ENCODE results near the gene MSANTD1. TPM values are rescaled to one million over a fixed set of nuclear protein-coding genes. Genes with fewer than 3 reads are reported as not detected.

The MSANTD1 gene
- total RNA-seq, 2 experiments from 2014 or later = 1.3 to 1.4 TPM

DNA sequence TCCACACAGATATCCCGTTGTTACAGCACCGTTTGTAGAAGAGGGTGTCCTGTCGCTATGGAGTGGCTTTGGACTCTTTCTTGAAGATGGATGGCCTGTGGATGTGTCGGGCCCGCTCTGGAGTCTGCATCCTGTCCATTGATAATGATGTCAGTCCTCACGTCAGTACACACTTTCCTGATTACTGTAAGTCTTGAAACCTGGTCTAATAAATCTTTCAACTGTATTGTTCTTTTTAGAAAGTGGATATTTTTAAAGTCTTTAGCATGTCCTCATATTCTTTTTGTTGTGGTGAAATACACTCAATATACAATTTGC lies 14.9 kb downstream of the MSANTD1 start:
- Mint-ChIP-seq H3K4me3 (no peak overlapping the region), H3K27ac (no peak overlapping the region), H3K4me1 (no peaks in the 10 kb centered on the region), H3K27me3 (no peaks in the 10 kb centered on the region), H3K9me3 (no peaks in the 10 kb centered on the region), H3K36me3 (no peaks in the 10 kb centered on the region)
- DNase-seq (no peak), ATAC-seq (ENCODE audit: low read depth) (no peak)
- POLR2A ChIA-PET = no interaction called here

DNA sequence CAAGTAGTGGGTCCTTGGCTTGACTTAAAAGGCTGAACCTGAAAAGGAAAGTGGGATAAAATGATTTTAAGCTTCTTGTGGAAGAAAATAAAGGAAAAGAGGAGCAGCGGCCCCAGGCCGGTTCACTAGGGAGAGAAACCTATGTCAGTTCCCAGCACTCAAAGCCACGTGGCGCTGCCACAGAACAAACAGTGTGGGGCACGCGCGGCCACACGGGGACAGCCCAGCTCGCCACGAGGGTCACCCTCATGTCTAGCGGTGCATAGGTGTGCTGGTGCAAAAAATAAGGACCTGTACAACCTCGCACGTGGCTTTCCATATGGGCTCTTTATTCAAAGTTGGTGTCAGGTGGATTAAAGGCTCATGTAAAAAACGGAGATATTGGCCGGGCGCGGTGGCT lies 17.1 kb downstream of the MSANTD1 start:
- Mint-ChIP-seq H3K27me3 (no peaks in the 10 kb centered on the region), H3K27ac (no peak overlapping the region), H3K4me3 (no peak overlapping the region), H3K9me3 (no peaks in the 10 kb centered on the region), H3K36me3 (no peaks in the 10 kb centered on the region), H3K4me1 (no peaks in the 10 kb centered on the region)
- ATAC-seq (ENCODE audit: low read depth) = no peak
- POLR2A ChIA-PET = no interaction called here
- no peak for DNase-seq

DNA sequence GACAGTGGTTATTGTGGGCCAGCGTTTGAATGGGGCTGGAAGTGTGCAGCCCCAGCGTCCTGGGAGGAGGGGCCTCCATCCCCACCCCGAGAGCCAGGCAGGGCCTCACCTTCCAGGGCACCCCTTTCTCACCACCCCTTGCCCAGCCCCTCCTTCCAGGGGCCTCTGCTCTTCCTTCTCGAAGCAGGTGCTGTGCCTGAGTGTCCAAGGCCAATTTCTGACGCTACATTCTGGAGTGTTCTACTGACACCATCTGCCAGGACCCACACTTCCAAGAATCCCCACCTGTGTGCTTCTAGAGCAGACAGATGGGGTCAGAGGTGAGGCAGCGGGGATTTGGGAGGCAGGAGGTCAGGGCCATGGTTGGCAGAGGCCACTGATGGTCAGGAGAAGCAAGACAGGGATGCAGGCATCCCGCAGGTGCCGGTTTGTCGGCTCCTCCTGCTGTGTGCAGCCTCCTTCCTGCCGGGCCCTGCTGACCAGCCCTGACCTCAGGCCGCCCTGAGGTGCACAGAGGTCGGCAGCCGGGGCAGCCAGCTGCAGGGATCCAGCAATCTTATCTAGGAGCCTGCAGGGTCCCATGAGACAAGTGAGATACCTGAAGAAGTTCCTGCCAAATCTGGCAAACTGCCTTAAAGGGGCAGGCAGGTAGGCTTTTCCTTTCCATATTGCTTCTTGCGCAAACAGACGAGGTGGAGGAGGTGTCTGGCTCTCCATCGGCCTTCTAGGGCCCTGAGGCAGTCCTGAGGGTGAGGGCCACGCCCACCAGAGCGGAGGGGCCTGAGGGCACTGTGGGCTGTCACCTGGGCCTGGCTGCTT lies 18.8 kb downstream of the MSANTD1 start:
- Mint-ChIP-seq H3K4me3 (no peak overlapping the region), H3K27ac (no peak overlapping the region), H3K4me1 (no peaks in the 10 kb centered on the region), H3K27me3 (peaks cover 3% of the 10 kb centered on the region), H3K9me3 (no peaks in the 10 kb centered on the region), H3K36me3 (no peaks in the 10 kb centered on the region)
- POLR2A ChIA-PET = no interaction called here
- DNase-seq = no peak
- ATAC-seq (ENCODE audit: low read depth) = no peak

DNA sequence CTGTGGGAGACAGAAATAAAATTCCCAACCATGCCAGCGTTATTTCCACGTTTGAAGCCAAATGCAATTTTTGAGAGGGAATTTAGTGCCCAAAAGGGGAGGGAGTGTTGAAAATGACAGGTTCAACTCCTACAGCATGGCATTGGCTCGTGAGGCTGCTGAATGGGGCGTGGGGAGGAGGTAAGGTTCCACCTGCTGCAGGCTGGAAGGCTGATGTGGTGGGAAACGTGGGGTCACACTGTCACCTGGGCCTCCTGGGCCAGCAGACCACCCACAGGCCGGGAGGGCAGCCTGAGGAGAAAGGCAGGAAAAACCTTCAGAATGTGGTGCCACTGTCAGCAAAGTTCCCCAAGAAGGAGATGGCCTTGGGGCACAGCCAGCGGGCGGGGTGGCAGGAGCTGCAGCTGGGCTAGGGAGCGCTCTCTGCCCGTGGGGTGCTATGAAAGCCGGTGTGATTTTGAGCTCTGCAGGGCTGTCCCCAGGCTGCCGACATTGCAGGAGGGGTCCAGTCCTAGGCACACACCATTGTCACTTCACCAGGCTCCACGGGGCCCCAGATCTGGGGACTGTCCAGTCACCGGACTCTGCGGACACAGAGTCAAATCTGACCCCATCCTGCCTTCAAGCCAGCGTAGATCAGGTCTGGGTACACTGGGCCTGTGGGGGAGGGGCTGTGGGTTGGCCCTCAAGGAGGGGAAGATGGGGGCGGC lies 19.6 kb downstream of the MSANTD1 start:
- Mint-ChIP-seq H3K27me3 (peaks cover 7% of the 10 kb centered on the region), H3K4me3 (no peak overlapping the region), H3K36me3 (no peaks in the 10 kb centered on the region), H3K27ac (no peak overlapping the region), H3K4me1 (no peaks in the 10 kb centered on the region), H3K9me3 (no peaks in the 10 kb centered on the region)
- DNase-seq = no peak
- POLR2A ChIA-PET = no interaction called here
- ATAC-seq (ENCODE audit: low read depth) = no peak

DNA sequence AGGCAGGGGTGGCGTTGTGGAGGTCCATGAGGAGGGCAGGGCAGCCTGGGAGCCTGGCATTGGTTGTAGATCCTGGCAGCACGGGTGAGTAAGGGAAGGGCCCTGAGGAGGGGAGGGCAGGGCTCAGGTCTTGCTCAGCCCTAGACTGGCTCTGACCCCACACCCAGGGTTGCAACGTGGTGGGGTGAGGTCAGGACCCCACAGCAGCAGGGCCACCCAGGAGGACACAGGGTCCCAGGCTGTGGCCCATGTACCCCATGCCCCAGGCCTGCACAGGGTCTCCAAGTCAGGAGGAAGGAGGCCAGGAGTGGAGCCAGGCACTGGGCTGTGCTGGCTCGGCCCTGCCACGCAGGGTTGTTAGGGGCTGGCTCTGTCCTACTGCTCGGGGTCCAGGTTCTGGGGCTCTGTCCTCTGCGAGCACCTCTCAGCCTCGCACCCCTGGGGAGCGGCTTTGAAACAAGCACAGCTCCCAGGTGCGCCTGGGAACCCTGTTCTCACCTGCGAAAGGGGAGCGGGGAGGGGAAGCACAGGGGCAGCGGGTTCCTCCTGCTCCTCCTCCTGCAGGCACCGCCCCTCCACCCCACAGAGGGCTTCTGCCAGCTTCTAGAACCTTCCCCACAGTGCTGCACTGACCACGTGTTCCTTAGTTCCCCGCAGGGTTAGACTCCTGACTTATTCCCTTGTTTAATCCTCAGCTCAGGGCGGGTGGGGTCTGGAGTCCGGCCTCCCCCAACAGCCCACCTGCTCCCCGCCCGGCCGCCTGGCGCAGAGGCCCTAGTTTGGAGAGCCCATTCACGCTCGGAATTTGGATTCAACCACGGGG lies 20.4 kb downstream of the MSANTD1 start:
- peaks cover 9% of the 10 kb centered on the region for H3K27me3 Mint-ChIP-seq
- DNase-seq = no peak
- H3K4me1 Mint-ChIP-seq = no peaks in the 10 kb centered on the region
- H3K36me3 Mint-ChIP-seq = no peaks in the 10 kb centered on the region
- ATAC-seq (ENCODE audit: low read depth) = no peak
- no peak overlapping the region for H3K27ac Mint-ChIP-seq
- POLR2A ChIA-PET = no interaction called here
- no peaks in the 10 kb centered on the region for H3K9me3 Mint-ChIP-seq
- H3K4me3 Mint-ChIP-seq = no peak overlapping the region

DNA sequence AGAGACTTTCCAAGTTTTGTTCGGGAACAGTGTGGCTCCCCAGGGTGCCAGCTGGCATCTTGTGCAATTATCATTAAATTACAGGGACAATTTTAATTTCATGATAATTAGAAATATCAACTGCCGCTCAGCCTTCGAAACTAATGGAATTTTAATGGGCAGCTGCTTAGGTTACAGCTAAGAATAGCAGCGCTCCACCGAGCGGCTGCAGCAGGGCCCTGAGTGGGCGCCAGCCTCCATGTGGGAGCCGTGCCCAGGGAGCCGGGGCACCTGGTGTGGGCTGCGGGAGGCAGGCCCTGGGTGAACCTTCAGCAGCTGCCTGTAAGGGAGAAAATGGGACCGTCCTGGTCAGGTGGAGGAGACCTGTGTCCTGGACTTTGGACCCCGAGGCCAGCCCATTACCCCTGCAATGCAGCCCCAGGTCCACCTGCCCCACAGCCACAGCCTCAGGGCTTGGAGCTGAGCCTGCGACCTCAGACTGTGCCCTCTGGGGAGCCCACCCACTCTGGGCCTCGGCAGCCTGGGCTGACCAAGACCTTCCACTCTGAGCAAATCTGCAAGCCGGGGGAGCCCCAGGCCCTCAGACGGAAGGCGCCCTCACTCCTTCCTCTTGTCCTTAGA lies 21.1 kb downstream of the MSANTD1 start:
- H3K27ac Mint-ChIP-seq = no peak overlapping the region
- POLR2A ChIA-PET = no interaction called here
- no peak for DNase-seq
- no peaks in the 10 kb centered on the region for H3K4me1 Mint-ChIP-seq
- H3K9me3 Mint-ChIP-seq = no peaks in the 10 kb centered on the region
- no peak overlapping the region for H3K4me3 Mint-ChIP-seq
- no peaks in the 10 kb centered on the region for H3K36me3 Mint-ChIP-seq
- H3K27me3 Mint-ChIP-seq = peaks cover 12% of the 10 kb centered on the region
- ATAC-seq (ENCODE audit: low read depth) = no peak

DNA sequence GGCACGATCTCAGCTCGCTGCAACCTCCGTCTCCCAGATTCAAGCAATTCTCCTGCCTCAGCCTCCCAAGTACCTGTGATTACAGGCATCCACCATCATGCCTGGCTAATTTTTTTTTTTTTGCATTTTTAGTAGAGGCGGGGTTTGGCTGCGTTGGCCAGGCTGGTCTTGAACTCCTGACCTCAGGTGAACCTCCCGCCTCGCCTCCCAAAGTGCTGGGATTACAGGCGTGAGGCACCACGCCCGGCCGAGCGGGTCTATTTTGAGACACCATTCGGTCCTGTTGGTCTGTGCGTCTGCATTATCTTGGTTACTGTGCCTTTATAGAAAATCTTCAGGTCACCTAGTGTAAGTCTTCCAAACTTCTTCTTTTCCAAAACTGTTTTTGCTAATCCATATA lies 22.2 kb downstream of the MSANTD1 start:
- DNase-seq (no peak), ATAC-seq (ENCODE audit: low read depth) (no peak)
- H3K4me1 Mint-ChIP-seq = no peaks in the 10 kb centered on the region
- POLR2A ChIA-PET = no interaction called here
- H3K9me3 Mint-ChIP-seq = no peaks in the 10 kb centered on the region
- no peaks in the 10 kb centered on the region for H3K36me3 Mint-ChIP-seq
- H3K27me3 Mint-ChIP-seq = peaks cover 19% of the 10 kb centered on the region
- H3K27ac Mint-ChIP-seq = no peak overlapping the region
- H3K4me3 Mint-ChIP-seq = no peak overlapping the region

DNA sequence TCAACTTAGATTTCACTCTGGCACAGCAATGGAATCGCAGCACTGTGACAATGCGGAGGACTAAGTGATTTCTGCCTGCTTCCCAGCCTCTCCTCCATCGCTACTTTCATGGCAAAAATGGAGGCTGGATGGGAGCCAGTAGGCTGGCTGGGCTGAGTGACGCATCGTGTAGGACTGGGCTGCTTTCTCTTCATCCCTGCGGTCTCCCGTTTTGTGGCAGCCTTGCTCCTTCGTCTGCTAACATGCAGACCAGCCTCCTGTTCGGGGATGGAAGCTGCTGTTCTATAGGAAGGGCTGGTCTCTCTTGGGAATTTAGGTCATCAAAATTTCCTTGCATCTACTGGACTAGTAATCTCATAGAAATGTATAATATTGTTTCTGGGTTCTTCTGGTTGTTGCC lies 28.0 kb downstream of the MSANTD1 start:
- POLR2A ChIA-PET = no interaction called here
- ATAC-seq (ENCODE audit: low read depth) = no peak
- H3K4me3 Mint-ChIP-seq = no peak overlapping the region
- no peaks in the 10 kb centered on the region for H3K4me1 Mint-ChIP-seq
- H3K27ac Mint-ChIP-seq = no peak overlapping the region
- peaks cover 2% of the 10 kb centered on the region for H3K36me3 Mint-ChIP-seq
- H3K9me3 Mint-ChIP-seq = peaks cover 5% of the 10 kb centered on the region
- H3K27me3 Mint-ChIP-seq = peaks cover 40% of the 10 kb centered on the region
- no peak for DNase-seq

DNA sequence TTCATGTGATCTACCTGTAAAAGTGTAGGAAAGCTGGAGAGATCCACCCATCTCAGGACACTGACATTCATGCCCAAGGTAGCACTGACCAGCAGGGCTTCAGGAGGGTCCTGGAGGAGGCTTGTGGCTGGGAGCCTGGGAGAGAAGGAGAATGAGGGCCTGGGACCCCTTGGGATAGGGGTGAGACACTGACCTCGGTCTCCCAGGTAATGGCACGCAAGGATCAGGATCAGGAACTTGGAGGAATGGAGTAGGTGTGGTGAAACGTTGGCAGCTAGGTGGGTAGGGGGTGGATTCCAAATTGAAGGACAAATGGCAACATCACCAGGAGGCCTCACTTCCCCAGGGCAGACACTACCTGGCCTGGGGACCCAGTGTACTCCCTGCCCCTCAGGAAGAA lies 31.5 kb downstream of the MSANTD1 start:
- H3K36me3 Mint-ChIP-seq = peaks cover 2% of the 10 kb centered on the region
- no peak overlapping the region for H3K27ac Mint-ChIP-seq
- POLR2A ChIA-PET = no interaction called here
- peaks cover 7% of the 10 kb centered on the region for H3K9me3 Mint-ChIP-seq
- ATAC-seq (ENCODE audit: low read depth) (no peak), DNase-seq (no peak)
- no peak overlapping the region for H3K4me3 Mint-ChIP-seq
- H3K27me3 Mint-ChIP-seq = peaks cover 39% of the 10 kb centered on the region
- no peaks in the 10 kb centered on the region for H3K4me1 Mint-ChIP-seq

DNA sequence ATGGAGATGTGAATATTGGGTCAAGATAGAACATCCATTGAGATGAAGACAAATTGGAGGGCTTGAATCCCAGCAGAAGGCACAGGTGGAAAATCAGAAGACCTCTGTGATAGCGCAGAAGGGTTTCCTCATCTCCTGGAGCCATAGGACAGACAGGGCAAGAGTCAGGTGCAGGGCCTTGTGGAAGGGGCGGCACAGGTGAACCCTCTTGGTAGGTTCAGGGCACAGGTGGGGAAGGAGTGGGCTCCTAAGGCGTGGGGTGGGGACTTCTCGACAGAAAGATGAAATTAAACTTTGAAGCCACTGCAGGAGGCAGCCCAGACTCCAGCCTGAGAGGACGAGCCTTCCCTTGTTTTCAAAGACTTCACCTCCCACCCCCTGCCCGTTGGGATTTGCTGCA lies 34.5 kb downstream of the MSANTD1 start:
- Mint-ChIP-seq H3K4me3 (no peak overlapping the region), H3K27ac (no peak overlapping the region), H3K36me3 (peaks cover 2% of the 10 kb centered on the region), H3K4me1 (peaks cover 2% of the 10 kb centered on the region), H3K27me3 (peaks cover 37% of the 10 kb centered on the region), H3K9me3 (peaks cover 7% of the 10 kb centered on the region)
- ATAC-seq (ENCODE audit: low read depth) = no peak
- DNase-seq = no peak
- POLR2A ChIA-PET = no interaction called here

DNA sequence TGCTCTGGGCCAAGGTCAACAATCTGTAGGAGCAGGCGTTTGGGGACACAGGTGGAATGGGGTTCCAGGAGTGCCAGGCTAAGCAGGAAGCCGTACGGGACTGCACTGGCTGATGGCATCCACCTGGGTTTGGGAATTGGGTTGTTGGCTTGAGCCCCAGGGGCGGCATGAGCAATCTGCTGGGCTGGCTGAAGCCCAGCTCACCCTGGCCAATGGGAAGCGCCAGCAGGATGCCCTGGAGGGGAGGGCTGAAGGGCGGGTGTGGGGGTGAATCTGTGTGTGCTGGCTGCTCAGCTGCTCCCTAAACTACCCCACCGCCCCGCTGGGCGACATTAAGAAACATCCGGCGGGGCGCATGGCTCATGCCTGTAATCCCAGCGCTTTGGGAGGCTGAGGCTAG lies 35.0 kb downstream of the MSANTD1 start:
- DNase-seq = no peak
- H3K4me1 Mint-ChIP-seq = peaks cover 2% of the 10 kb centered on the region
- no peak overlapping the region for H3K4me3 Mint-ChIP-seq
- H3K27ac Mint-ChIP-seq = no peak overlapping the region
- POLR2A ChIA-PET = no interaction called here
- no peak for ATAC-seq (ENCODE audit: low read depth)
- peaks cover 1% of the 10 kb centered on the region for H3K36me3 Mint-ChIP-seq
- H3K27me3 Mint-ChIP-seq = peaks cover 35% of the 10 kb centered on the region
- peaks cover 4% of the 10 kb centered on the region for H3K9me3 Mint-ChIP-seq

DNA sequence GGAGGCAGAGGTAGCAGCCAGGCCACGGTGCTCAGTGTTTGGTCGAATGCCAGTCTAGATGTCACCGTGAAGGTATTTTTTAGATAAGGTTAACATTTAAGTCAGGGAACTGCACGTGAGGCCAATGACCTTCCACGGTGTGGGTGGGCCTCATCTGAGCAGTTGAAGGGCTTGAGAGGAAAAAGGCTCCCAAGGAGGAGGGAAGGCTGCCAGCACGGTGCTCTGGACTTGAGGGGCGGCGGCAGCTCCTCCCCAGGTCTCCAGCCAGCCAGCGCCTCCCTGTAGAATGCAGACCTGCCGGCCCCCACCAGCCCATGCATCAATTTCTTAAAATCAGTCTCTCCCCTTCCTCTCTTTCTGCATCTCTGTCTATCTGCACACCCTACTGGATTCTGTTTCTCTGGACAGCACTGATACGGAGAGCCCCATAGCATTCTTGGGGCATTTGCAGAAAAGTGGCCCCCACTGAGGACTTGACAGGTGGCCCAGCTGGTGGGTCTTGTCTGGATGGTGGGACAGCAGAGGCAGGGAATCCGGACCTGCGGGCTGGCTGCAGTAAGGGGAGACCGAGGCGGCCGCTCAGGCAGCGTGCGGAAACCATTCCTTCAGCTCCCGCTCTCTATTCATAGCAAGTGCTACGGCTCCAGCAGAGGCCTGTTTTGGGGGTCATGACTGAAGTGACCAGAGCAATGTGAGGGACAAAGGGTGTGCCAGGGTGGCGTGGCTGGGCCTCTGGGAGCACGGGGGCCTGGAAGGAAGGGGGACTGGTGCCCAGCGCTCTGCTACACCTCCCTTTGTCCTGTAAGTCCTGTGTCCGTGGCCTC lies 36.0 kb downstream of the MSANTD1 start:
- H3K4me1 Mint-ChIP-seq = peaks cover 2% of the 10 kb centered on the region
- DNase-seq (no peak), ATAC-seq (ENCODE audit: low read depth) (no peak)
- POLR2A ChIA-PET = no interaction called here
- H3K9me3 Mint-ChIP-seq = peaks cover 2% of the 10 kb centered on the region
- H3K36me3 Mint-ChIP-seq = no peaks in the 10 kb centered on the region
- H3K27ac Mint-ChIP-seq = no peak overlapping the region
- no peak overlapping the region for H3K4me3 Mint-ChIP-seq
- H3K27me3 Mint-ChIP-seq = peaks cover 42% of the 10 kb centered on the region

Measured in activated naive CD8-positive, alpha-beta T cell treated with anti-CD3 and anti-CD28 coated beads, Interleukin-2, amount 10 ng/mL, durations not matched to agents 7 days and 5 days (primary cell).